OCI-LY1 (cell line): ENCODE measurements around the gene IL1RAP.

Source experiments
- H2AFZ ChIP-seq: fragments of 200-600 bp; sonication (generic), shearing (Covaris generic); 2 replicates; pipeline ENCODE4 v1.6.0; 2014; ENCODE audit warnings: antibody characterized with exemption, mild to moderate bottlenecking, low read length
- H3F3A ChIP-seq: fragments of 200-600 bp; sonication (generic), shearing (Covaris generic); 2 replicates; pipeline ENCODE4 v1.6.0; 2014; ENCODE audit warnings: mild to moderate bottlenecking, antibody characterized with exemption, low read length, moderate library complexity; ENCODE audit not compliant: insufficient read depth
- H3K27ac ChIP-seq: fragments of 200-600 bp; sonication (generic); 2 replicates; pipeline ENCODE4 v1.5.1; 2014; ENCODE audit warnings: low read length, mixed run types, mild to moderate bottlenecking, low read depth; ENCODE audit not compliant: poor library complexity, severe bottlenecking
- H3K27me3 ChIP-seq: fragments of 200-600 bp; sonication (generic); 2 replicates; pipeline ENCODE4 v1.6.0; 2014; ENCODE audit warnings: antibody characterized with exemption, mild to moderate bottlenecking, low read length, moderate library complexity; ENCODE audit not compliant: insufficient read depth
- H3K36me3 ChIP-seq: fragments of 200-600 bp; sonication (generic); 2 replicates; pipeline ENCODE4 v1.6.1; 2014; ENCODE audit warnings: mild to moderate bottlenecking, antibody characterized with exemption, low read length, moderate library complexity, mixed read lengths; ENCODE audit not compliant: insufficient read depth
- H3K4me1 ChIP-seq: fragments of 200-600 bp; sonication (generic); 2 replicates; pipeline ENCODE4 v1.5.1; 2014; ENCODE audit warnings: mild to moderate bottlenecking, low read length, moderate library complexity; ENCODE audit not compliant: insufficient read depth, severe bottlenecking
- H3K4me2 ChIP-seq: fragments of 200-600 bp; sonication (generic), shearing (Covaris generic); 2 replicates; pipeline ENCODE4 v1.6.1; 2014; ENCODE audit warnings: low read length
- H3K4me3 ChIP-seq: fragments of 200-600 bp; sonication (generic); 2 replicates; pipeline ENCODE4 v1.5.1; 2014; ENCODE audit warnings: low read length, low read depth, mild to moderate bottlenecking, mixed read lengths; ENCODE audit not compliant: poor library complexity, severe bottlenecking
- H3K79me2 ChIP-seq: fragments of 200-600 bp; shearing (Covaris generic); 2 replicates; pipeline ENCODE4 v1.6.1; 2016; ENCODE audit warnings: mixed run types, low read length, mixed read lengths; ENCODE audit not compliant: insufficient read depth
- H3K9ac ChIP-seq: fragments of 200-600 bp; sonication (generic), shearing (Covaris generic); 2 replicates; pipeline ENCODE4 v1.6.1; 2014; ENCODE audit warnings: mild to moderate bottlenecking, low read length, mixed read lengths
- H3K9me2 ChIP-seq: fragments of 200-600 bp; sonication (generic), shearing (Covaris generic); 2 replicates; pipeline ENCODE4 v1.6.1; 2014; ENCODE audit warnings: low read depth, mild to moderate bottlenecking, low read length, mixed read lengths
- H3K9me3 ChIP-seq: fragments of 200-600 bp; shearing (Covaris generic); 2 replicates; pipeline ENCODE4 v1.6.1; 2014; ENCODE audit warnings: low read length, mixed read lengths
- H4K20me1 ChIP-seq: fragments of 200-600 bp; sonication (generic), shearing (Covaris generic); 2 replicates; pipeline ENCODE4 v1.6.0; 2016; ENCODE audit warnings: mild to moderate bottlenecking, low read length; ENCODE audit not compliant: insufficient read depth
- EZH2 ChIP-seq: fragments of 200-600 bp; sonication (generic), shearing (Covaris generic); IDR thresholded peaks from 2 replicates; pipeline ENCODE4 v1.8.0; 2017; ENCODE audit warnings: borderline replicate concordance, mixed run types, mild to moderate bottlenecking, antibody characterized with exemption, low read length, moderate library complexity, mixed read lengths
- TF ChIP-seq, protein P1 (sequence below): fragments of 200-600 bp; sonication (generic), shearing (Covaris generic); IDR thresholded peaks from 2 replicates; pipeline ENCODE4 v1.5.1; 2017; ENCODE audit warnings: mild to moderate bottlenecking, antibody characterized with exemption, low read length, moderate library complexity, mixed read lengths

IL1RAP gene

DNA sequence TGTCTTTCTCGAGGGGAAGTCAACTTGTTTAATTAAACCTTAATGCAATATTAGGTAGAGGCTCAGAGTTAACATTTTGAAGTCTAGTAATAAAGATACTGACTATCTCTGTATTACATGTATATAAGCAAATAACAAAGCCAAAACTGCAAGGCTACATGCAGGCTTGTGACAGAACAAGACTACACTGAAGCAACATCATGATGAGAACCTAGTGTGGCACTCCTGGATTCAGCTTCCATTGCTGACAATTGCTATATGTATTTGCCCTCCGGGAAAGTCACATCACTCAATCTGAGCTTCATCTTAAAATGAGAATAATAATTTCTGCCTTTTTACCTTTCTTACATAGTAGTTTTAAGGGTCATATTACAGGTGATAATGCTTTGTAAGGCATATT, 15.6 kb upstream of the IL1RAP start:
- TF ChIP-seq, protein P1, sequence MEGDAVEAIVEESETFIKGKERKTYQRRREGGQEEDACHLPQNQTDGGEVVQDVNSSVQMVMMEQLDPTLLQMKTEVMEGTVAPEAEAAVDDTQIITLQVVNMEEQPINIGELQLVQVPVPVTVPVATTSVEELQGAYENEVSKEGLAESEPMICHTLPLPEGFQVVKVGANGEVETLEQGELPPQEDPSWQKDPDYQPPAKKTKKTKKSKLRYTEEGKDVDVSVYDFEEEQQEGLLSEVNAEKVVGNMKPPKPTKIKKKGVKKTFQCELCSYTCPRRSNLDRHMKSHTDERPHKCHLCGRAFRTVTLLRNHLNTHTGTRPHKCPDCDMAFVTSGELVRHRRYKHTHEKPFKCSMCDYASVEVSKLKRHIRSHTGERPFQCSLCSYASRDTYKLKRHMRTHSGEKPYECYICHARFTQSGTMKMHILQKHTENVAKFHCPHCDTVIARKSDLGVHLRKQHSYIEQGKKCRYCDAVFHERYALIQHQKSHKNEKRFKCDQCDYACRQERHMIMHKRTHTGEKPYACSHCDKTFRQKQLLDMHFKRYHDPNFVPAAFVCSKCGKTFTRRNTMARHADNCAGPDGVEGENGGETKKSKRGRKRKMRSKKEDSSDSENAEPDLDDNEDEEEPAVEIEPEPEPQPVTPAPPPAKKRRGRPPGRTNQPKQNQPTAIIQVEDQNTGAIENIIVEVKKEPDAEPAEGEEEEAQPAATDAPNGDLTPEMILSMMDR = no peak
- no peak for TF ChIP-seq EZH2
- H4K20me1 ChIP-seq = no peaks in the 10 kb centered on the region

DNA sequence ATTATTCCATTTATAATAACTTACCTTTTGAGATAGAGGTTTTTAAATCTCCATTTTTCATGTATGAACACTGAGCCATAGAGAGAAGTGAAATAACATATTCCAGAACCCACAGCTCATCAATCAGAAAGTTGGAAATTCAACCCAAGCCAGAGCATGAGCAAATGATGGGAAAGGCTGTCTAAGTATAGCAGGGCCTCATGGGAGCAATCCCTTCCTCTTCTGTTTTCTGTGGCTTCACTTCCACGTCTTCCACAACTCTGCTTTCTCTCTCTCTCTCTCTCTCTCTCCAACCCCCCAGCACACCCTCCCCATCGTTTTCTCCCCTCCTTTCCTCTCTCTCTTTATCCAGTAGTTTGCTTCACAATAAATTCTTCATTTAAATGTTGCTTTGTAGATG, 14.8 kb upstream of the IL1RAP start:
- no peaks in the 10 kb centered on the region for H4K20me1 ChIP-seq
- H3K27me3 ChIP-seq = no peaks in the 10 kb centered on the region
- no peak overlapping the region for H2AFZ ChIP-seq
- no peaks in the 10 kb centered on the region for H3K36me3 ChIP-seq
- H3K79me2 ChIP-seq = no peaks in the 10 kb centered on the region
- H3K9ac ChIP-seq = no peak overlapping the region
- H3F3A ChIP-seq = no peaks in the 10 kb centered on the region
- no peaks in the 10 kb centered on the region for H3K9me3 ChIP-seq
- H3K27ac ChIP-seq = no peak overlapping the region
- no peak overlapping the region for H3K4me3 ChIP-seq
- TF ChIP-seq, protein P1 = no peak
- TF ChIP-seq EZH2 = no peak
- H3K4me1 ChIP-seq = no peaks in the 10 kb centered on the region
- H3K4me2 ChIP-seq = no peak overlapping the region
- H3K9me2 ChIP-seq = no peaks in the 10 kb centered on the region; the same call in 1 of the 2 replicates

More for the DNA sequence above, 15.6 kb upstream of the IL1RAP start:
- no peaks in the 10 kb centered on the region for H3K27me3 ChIP-seq
- H3F3A ChIP-seq = no peaks in the 10 kb centered on the region
- no peaks in the 10 kb centered on the region for H3K4me1 ChIP-seq
- H3K36me3 ChIP-seq = no peaks in the 10 kb centered on the region
- no peaks in the 10 kb centered on the region for H3K79me2 ChIP-seq
- H3K4me2 ChIP-seq = no peak overlapping the region
- H3K9me3 ChIP-seq = no peaks in the 10 kb centered on the region
- no peak overlapping the region for H3K9ac ChIP-seq
- H3K27ac ChIP-seq = no peak overlapping the region
- H3K9me2 ChIP-seq = no peaks in the 10 kb centered on the region; the same call in 1 of the 2 replicates
- no peak overlapping the region for H3K4me3 ChIP-seq
- no peak overlapping the region for H2AFZ ChIP-seq

DNA sequence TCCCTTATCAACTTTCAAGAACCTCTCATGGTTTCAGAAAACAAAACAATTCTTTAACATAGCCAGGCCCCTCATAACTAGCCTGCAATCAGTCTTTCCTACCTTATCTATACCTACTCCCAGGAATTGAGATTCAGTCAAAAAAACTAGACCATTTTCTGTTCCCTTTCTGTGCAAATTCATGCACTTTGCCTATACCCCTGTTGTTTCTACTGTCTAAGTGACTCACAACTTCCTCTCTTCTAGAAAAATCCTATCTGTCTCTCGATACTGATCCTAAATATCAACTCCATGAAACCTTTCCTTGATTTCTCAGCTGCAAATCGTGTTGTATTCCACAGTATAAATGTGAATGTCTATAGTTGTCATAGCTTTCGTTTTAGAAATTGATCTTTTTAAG, 10.9 kb upstream of the IL1RAP start:
- Histone ChIP-seq H2AFZ (no peak overlapping the region), H3K27ac (no peak overlapping the region)

More for the DNA sequence above, 10.9 kb upstream of the IL1RAP start:
- H3K4me3 ChIP-seq = no peak overlapping the region
- no peaks in the 10 kb centered on the region for H3K79me2 ChIP-seq
- no peaks in the 10 kb centered on the region for H3K27me3 ChIP-seq
- H3K36me3 ChIP-seq = no peaks in the 10 kb centered on the region
- no peaks in the 10 kb centered on the region for H3F3A ChIP-seq
- no peak for TF ChIP-seq EZH2
- TF ChIP-seq, protein P1 = no peak
- H3K4me1 ChIP-seq = no peaks in the 10 kb centered on the region
- no peaks in the 10 kb centered on the region for H4K20me1 ChIP-seq
- no peak overlapping the region for H3K9ac ChIP-seq
- no peak overlapping the region for H3K4me2 ChIP-seq
- H3K9me2 ChIP-seq = no peaks in the 10 kb centered on the region
- H3K9me3 ChIP-seq = no peaks in the 10 kb centered on the region
